Measurements from ENCODE around the gene ABCA2. TPM values are rescaled to one million over a fixed set of nuclear protein-coding genes. Genes with fewer than 3 reads are reported as not detected.

Gene ABCA2
- total RNA-seq, 1 experiment from 2014 or later, result 22.4 TPM

GRCh38 chr9:136963751-136964150 lies 64.3 kb downstream of the ABCA2 start:
- no peak overlapping the region for H3K14ac ChIP-seq (ENCODE audit: insufficient read depth, low read length)
- H3K9me3 ChIP-seq (ENCODE audit: control insufficient read depth, low read depth, low read length), result no peaks in the 10 kb centered on the region
- H3K23ac ChIP-seq (ENCODE audit: insufficient read length, low read depth, low read length), result no peak overlapping the region
- no peaks in the 10 kb centered on the region for H3K79me2 ChIP-seq (ENCODE audit: insufficient read depth, low read length)
- WGBS (ENCODE audit: extremely low coverage, insufficient read length, low lambda C conversion rate), result no CpG with 5 or more reads among the region's 12 CpGs
- no peak overlapping the region for H3K9ac ChIP-seq (ENCODE audit: extremely low read depth, insufficient read length, low read length)
- no peak overlapping the region for H3K56ac ChIP-seq (ENCODE audit: insufficient read length, low read depth, low read length)
- H2BK15ac ChIP-seq (ENCODE audit: low read depth, low read length), result no peak overlapping the region
- H3K9me3 Mint-ChIP-seq, result no peaks in the 10 kb centered on the region
- no peak overlapping the region for H3K27ac Mint-ChIP-seq
- no peak overlapping the region for H2AFZ ChIP-seq (ENCODE audit: low read length)
- H3T11ph ChIP-seq (ENCODE audit: low read length), result no peak overlapping the region
- H3K4me3 Mint-ChIP-seq, result no peak overlapping the region
- H4K20me1 ChIP-seq (ENCODE audit: control insufficient read depth, insufficient read depth, insufficient read length), result no peaks in the 10 kb centered on the region
- no peaks in the 10 kb centered on the region for H3K36me3 Mint-ChIP-seq (ENCODE audit: insufficient read depth in 1 of 3, low read depth in 3 of 3)
- H3K27ac ChIP-seq (ENCODE audit: insufficient read length, low read depth, low read length), result no peak overlapping the region
- H4K5ac ChIP-seq (ENCODE audit: insufficient read length, low read depth, low read length), result no peak overlapping the region
- no peak overlapping the region for H2BK20ac ChIP-seq (ENCODE audit: low read depth, low read length, poor library complexity, severe bottlenecking)
- no peak overlapping the region for H2BK5ac ChIP-seq (ENCODE audit: insufficient read length, low read length)
- no peak overlapping the region for H3K4me2 ChIP-seq (ENCODE audit: insufficient read depth, insufficient read length, low read length)
- no peak for DNase-seq
- no peak overlapping the region for H4K8ac ChIP-seq (replicated peaks; ENCODE audit: insufficient read length, low read depth, low read length)
- H2BK12ac ChIP-seq (ENCODE audit: insufficient read length, low read depth, low read length), result no peak overlapping the region
- H3K27me3 ChIP-seq (ENCODE audit: insufficient read depth, low read length), result no peaks in the 10 kb centered on the region
- no peaks in the 10 kb centered on the region for H3K23me2 ChIP-seq (ENCODE audit: insufficient read length, low read depth, low read length, poor library complexity, severe bottlenecking)
- H2BK120ac ChIP-seq (ENCODE audit: low read depth, low read length, poor library complexity, severe bottlenecking), result no peak overlapping the region
- no peak for TF ChIP-seq CTCF (conservative IDR thresholded peaks at IDR 0.05)
- no peak overlapping the region for H3K18ac ChIP-seq (ENCODE audit: insufficient read length, low read depth, low read length)
- peaks cover 2% of the 10 kb centered on the region; the same call in 1 of the 2 replicates for H3K4me1 ChIP-seq (ENCODE audit: insufficient read depth, low read length)
- H3K79me1 ChIP-seq (ENCODE audit: insufficient read depth, low read depth, low read length, poor library complexity, severe bottlenecking), result no peaks in the 10 kb centered on the region
- no peak overlapping the region for H2AK5ac ChIP-seq (ENCODE audit: insufficient read length, low read length)
- peaks cover 7 to 15% of the 10 kb centered on the region in 2 experiments for H3K4me1 Mint-ChIP-seq
- H3K4ac ChIP-seq (ENCODE audit: low read depth, low read length), result no peak overlapping the region
- no peak overlapping the region for H4K91ac ChIP-seq (ENCODE audit: insufficient read length, low read depth, low read length)
- H3K27me3 Mint-ChIP-seq (ENCODE audit: low read depth), result peaks cover 17% of the 10 kb centered on the region

Measured in H9 (cell line).